GM18858 (cell line): ENCODE measurements around the gene RRAS2.

Source experiments
- ATAC-seq: cut with Tn5 transposase; IDR thresholded peaks from one replicate; pipeline ENCODE4 v1.9.1; 2021; ENCODE audit not compliant: unreplicated experiment

RRAS2 gene

GRCh38 chr11:14340721-14341120 lies 18.3 kb downstream of the RRAS2 start:
- ATAC-seq = no peak

DNA sequence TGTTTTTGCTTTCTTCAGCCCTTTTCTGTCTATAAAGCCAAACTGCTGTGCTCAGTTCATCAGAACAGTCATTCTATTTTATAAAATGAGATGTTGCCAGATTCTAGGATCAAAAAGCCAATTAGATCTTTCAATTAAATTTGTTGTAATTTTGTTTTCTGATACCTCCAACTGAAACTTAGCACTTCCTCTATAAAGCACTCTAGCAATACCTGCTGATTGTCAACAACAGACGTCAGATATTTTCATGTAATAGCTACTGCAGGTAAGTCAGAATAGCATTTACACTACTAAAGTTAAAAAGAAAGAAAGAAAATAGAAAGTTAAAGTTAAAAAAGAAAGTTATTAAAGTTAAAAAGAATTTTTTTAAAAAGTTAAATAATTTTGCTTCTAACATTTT lies 19.6 kb downstream of the RRAS2 start:
- ATAC-seq = no peak

DNA sequence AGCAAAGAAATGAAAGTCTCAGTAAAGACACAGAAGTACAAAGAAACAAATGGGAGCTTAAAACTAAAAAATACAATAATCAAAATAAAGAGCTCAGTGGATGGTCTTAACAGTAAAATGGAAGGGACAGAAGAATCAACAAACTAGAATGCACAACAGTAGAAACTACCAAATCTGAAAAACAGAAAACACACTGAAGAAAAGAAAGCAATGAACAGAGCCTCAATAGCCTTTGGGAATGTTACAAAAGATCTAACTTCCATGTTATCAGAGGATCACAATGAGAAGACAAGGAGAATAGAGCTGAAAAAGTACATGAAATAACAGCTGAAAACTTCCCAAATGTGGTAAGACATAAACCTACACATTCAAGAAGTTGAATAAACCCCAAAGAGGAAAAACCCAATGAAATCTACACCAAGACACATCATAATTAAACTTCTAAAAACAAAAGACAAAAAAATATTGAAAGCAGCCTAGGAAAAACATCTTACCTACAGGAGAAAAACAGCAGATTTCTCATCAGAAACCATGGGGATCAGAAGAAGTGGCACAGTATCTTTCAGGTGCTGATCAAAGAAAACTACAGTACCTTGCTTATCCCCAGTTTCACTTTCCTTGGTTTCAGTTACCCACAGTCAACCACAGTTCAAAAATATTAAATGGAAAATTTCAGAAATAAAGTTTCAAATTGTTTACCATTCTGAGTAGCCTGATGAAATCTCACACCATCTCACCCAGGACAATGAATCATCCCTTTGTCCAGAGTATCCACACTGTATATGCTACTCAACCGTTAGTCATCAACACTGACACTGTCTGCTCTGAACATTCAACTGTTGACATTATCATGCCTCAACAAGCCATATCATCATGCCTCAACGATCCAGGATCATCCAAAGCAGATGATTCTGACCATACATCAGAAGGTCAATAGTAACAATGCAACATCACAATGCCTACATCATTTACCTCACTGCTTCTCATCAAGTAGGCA lies 22.2 kb downstream of the RRAS2 start:
- no peak for ATAC-seq

- ATAC-seq = no peak
Observed at GRCh38 chr11:14335712-14336111, 23.3 kb downstream of the RRAS2 start.

DNA sequence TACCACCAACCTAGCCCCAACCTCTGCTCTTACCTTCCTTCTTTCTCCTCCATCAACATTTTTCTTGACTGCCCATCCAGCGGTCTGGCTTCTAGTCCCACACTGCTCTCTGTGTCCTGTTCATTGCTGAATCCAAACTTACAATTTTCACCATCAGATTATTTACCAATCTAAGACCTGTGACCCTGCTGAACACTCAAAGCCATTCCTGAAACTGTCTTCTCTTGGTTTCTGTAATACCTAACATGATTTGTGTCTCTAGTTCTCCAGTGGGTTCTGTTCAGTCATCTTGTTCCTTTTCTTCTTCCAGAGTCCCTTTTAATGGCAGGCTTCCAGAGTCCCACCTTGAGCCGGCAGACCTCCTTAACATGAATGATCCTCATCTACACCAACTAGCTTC lies 24.1 kb downstream of the RRAS2 start:
- no peak for ATAC-seq

DNA sequence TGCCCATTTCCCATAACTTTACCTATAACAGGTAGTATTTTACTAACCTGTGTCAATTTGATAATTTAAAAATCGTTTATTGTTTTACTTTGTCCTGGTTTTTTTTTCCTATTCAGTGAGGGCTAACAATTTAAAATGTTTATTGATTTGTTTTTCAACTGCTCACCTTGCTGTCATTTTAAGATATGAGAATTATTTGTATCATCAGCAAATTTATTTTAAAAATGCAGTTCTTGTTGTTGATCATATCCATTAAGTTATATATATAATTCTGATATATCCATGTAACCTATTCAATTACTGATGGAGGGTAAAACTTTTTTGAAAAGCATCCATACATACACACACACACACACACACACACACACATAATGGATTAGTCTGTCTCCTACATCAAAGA lies 24.8 kb downstream of the RRAS2 start:
- ATAC-seq = no peak

- ATAC-seq = peak; percentile 62
Observed at GRCh38 chr11:14331476-14332136, 27.4 kb downstream of the RRAS2 start.

- no peak for ATAC-seq
Observed at GRCh38 chr11:14330881-14331280, 28.1 kb downstream of the RRAS2 start.

DNA sequence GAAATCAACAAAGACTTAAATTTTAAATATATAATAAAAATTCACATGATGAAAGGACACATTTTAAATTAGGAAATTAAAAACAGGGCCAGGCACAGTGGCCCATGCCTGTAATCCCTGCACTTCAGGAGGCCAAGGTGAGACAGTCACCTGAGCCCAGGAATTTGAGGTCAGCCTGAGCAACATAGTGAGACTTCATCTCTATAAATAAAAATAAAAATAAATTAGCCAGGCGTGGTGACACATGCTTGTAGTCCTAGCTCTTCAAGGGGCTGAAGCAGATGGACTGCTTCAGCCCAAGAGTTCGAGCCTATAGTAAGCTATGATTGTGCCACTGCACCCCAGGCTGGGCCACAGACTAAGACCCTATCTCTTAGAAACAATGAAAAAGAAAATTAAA lies 29.3 kb downstream of the RRAS2 start:
- ATAC-seq = no peak

DNA sequence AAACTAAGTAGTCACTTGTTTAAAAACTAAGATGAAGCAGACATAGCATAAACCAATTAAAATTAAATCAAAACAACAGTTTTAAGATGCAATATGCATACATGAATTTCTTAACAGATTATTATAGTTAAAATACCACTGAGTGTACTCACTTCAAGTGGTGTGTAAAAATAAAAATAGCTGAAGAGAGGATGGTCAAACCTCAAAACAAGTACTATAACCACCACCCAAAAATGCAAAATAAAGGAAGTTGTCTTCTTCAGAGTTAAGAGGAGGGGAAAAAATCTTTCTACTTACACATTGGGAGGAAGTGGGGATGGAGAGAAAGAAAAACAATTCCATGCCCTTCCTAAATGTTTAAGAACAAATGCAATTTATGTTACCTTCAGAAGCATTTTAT lies 31.9 kb downstream of the RRAS2 start:
- no peak for ATAC-seq

DNA sequence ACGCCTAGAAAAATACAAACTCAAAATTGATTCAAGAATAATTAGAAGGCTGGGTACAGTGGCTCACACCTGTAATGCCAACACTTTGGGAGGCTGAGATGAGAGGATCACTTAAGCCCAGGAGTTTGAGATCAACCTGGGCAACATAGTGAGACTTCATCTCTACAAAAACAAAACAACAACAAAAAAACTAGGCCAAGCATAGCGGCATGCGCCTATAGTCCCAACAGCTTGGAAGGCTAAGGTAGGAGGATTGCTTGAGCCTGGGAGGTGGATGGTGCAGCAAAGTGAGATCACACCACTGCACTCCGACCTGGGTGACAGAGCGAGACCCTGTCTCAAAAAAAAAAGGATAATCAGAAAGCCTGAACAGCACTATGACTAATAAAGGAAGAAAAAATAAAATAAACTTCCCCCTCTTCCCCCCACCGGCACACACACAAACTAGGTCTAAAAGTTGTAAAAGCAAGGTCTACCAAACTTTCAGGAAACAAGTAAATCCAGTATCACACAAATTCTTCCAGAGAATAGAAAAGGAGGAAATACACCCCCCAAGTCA lies 35.8 kb downstream of the RRAS2 start:
- ATAC-seq = no peak

DNA sequence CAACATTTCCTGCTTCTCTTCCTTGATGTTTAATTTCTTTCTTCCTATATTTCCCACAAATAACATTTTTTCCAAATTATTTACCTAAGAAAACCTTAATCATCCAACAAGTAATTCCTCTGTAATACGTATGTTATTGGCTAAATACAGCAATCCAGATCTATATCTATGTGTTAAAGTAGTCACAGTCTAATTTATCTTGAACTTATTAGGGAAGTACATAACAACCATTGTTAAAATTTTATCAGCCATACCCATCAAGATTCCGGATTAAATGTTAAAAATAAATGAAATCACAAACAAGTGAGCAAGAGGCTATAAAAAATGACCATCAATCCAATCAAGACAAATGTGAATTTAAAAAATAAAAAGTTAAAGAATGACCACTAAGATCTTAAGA lies 36.5 kb downstream of the RRAS2 start:
- ATAC-seq = no peak

DNA sequence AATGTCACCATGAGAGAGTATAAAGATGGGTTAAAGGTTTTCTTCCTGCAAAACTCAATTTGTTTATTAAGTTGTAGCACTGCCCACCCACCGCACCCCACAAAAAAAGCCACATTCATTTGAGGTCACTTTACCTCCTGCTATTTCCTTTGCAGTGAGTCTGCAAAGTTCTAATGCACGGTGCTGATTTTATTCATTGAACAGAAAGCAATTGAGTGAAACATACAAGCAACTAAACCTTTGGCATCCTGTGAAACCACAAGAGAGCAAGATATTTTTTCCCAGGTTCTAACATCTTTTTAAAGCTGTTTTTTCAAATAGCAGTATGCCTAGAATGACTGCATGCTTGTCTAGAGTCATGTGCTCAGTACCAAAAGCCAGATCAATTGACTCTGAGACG lies 39.0 kb downstream of the RRAS2 start:
- peak; percentile 42 for ATAC-seq

- ATAC-seq = no peak
Observed at GRCh38 chr11:14318581-14318981, 40.4 kb downstream of the RRAS2 start.

DNA sequence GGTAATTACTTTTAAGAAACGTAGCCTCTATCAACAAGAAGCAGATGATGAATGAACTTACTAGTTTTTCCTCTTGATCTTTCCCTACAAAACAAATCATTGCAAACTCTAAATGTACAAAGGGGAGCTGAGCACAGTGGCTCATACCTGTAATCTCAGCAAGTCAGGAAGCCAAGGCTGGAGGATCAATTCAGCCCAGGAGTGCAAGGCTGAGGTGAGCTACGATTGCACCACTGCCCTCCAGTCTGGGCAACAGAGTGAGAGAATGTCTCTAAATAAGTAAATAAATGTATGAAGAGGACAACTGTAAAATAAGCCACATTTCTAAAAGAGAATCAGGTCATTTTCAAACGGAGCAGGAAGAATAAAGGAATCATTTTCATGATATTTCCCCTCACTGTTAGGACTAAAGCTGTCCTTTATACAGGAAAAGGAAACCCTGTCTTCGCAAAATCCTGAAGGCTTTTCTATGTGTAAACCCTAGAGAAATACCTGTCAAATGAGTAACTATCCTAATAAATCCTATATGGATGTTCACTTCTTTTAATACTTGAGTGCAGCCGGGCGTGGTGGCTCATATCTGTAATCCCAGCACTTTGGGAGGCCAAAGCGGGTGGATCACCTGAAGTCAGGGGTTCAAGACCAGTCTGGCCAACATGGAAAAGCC lies 41.2 kb downstream of the RRAS2 start:
- ATAC-seq = no peak

DNA sequence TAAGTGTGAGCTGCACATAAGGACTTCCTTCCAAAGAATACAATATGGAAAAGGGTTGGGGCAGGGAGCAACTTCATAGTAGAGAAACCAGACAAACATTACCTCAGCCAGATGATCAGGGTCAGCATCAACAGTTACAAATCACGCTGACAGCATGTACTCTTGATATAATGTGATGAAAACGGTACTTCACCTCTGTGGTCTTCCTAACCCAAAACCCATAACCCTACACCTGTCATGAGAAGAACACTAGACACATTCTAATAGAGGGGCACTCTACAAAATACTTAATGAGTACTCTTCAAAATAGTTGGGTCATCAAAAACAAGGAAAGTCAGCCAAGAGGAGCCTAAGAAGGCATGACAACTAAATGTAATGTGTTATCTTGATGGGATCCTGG lies 43.9 kb downstream of the RRAS2 start:
- ATAC-seq = peak; percentile 25

GRCh38 chr11:14314127-14314526 lies 44.9 kb downstream of the RRAS2 start:
- ATAC-seq = no peak

GRCh38 chr11:14312736-14313438 lies 46.1 kb downstream of the RRAS2 start:
- ATAC-seq = no peak

DNA sequence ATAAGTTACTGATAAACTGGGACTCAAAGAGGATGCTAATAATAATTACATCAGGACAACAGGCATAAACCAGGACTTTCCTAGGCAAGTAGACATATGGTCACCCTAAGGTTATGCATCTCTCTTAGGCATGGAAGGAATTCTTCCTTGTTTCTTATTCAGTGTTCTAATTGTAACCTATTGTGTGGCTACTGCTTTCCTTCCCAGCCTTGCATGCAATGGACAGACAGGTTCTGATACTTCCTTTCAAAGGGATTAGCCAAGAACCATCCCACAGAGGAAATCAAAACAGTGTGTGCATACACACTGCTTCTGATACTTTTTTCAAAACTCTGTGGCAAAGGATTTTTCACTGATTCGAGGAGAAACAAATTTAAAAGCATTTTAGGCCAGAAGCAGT lies 48.3 kb downstream of the RRAS2 start:
- no peak for ATAC-seq

DNA sequence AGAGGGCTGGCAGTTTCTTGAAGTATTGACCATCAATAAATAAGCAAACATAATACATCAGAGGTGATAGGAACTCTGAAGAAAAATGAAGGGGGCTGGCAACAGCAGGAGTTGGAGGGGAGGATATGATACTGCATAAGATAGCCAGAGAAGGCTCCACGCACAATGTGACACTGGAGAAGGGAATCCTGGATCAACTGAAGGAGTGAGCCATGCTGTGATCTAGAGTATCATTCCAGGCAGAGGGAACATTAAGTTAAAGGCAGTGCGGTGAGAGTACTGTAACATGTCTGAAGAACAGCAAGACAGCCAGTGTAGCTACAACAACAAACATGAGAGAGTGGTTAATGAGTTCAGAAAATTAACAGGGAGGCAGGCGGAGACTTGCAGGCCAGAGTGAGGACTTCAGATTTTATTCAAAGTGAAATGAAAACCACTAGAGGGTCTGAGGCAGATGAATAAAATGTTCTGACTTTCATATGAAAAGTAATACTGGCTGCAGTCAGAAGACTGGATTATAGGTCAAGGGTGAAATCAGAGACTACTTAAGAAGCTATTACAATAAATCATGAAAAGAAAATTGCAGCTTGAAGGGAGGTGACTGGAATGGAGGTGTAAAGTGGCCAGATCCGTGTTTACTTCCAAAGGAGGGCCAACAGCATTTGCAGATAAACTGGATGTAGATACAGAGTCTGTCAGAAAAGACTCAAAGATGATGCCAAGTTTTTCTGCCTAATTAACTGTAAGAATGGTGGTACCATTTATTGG lies 49.4 kb downstream of the RRAS2 start:
- no peak for ATAC-seq
